GM10248 (cell line): ENCODE data around the gene IL17RD.

Source experiments
- CTCF ChIA-PET: fragments of 300-600 bp; sonication (Branson Sonifier 250); formaldehyde crosslinking; extraction: SDS; loops from one replicate; lab custom pipeline; 2021; ENCODE audit warnings: antibody characterized with exemption; lab: Yijun Ruan, JAX
- POLR2A ChIA-PET: fragments of 350-650 bp; sonication (Branson Sonifier 250); formaldehyde crosslinking; extraction: SDS; loops from one replicate; lab custom pipeline; 2020; ENCODE audit warnings: antibody characterized with exemption; lab: Yijun Ruan, JAX
- DNase-seq: peaks from one replicate; pipeline ENCODE4 v3.0.0; 2012; ENCODE audit errors: extremely low spot score
- CTCF ChIP-seq: IDR thresholded peaks from 2 replicates; pipeline ENCODE4 v1.5.1; 2012; ENCODE audit warnings: mild to moderate bottlenecking, low read depth; ENCODE audit errors: extremely low read depth, missing control alignments, control extremely low read depth

Gene IL17RD

GRCh38 chr3:57140894-57141293 lies 24.3 kb downstream of the IL17RD start:
- ChIA-PET POLR2A (no interaction called here), CTCF (no interaction called here)

GRCh38 chr3:57135964-57136719 lies 29.0 kb downstream of the IL17RD start:
- no peak for DNase-seq
- CTCF ChIA-PET: interaction anchor here (1.6 kb wide), 1 partner anchor 34 kb away, joined by 6 read pairs; no protein-coding TSS in a partner anchor
- no peak for TF ChIP-seq CTCF
- POLR2A ChIA-PET: no interaction called here

More at GRCh38 chr3:57140894-57141293, 24.3 kb downstream of the IL17RD start:
- TF ChIP-seq CTCF: no peak
- no peak for DNase-seq

GRCh38 chr3:57133157-57133556 lies 32.0 kb downstream of the IL17RD start:
- no peak for TF ChIP-seq CTCF
- ChIA-PET CTCF (interaction anchor here (1.2 kb wide), 1 partner anchor 21 kb away, joined by 3 read pairs; no protein-coding TSS in a partner anchor), POLR2A (no interaction called here)
- DNase-seq: no peak

- no peak for DNase-seq
- ChIA-PET CTCF (interaction anchor here (1.2 kb wide), 1 partner anchor 20 kb away, joined by 3 read pairs; no protein-coding TSS in a partner anchor), POLR2A (no interaction called here)
- TF ChIP-seq CTCF: no peak
Observed at GRCh38 chr3:57132674-57133073, 32.5 kb downstream of the IL17RD start.

- no peak for DNase-seq
- no peak for TF ChIP-seq CTCF
- ChIA-PET CTCF (interaction anchor here (1.0 to 1.6 kb wide), 2 partner anchors 13 to 16 kb away, joined by 3 read pairs; no protein-coding TSS in a partner anchor), POLR2A (no interaction called here)
Observed at GRCh38 chr3:57131210-57131588, 34.0 kb downstream of the IL17RD start.

GRCh38 chr3:57130571-57131209 lies 34.5 kb downstream of the IL17RD start:
- no peak for DNase-seq
- POLR2A ChIA-PET: no interaction called here
- CTCF ChIA-PET: interaction anchor here (1.0 to 1.6 kb wide), 3 partner anchors 14 to 25 kb away, joined by 3 to 4 read pairs (median 3); no protein-coding TSS in a partner anchor

More at GRCh38 chr3:57130571-57131209, 34.5 kb downstream of the IL17RD start:
- no peak for TF ChIP-seq CTCF
